H4 (cell line): Measurements from ENCODE around the gene WDR75. TPM values are rescaled to one million over a fixed set of nuclear protein-coding genes. Genes with fewer than 3 reads are reported as not detected.
"Not testable (repeated sequence)": the region's sequence is repeated elsewhere in the genome, so short reads cannot be mapped to it uniquely, and the experiment has no call there.

Experiments
- DNase-seq: peaks from one replicate; pipeline ENCODE4 v3.0.0-alpha.2; 2015; ENCODE audit warnings: low spot score
- total RNA-seq: library from RNA; depleted of rRNA; stranded (reverse); fragments of >200 nt; shearing (Covaris generic); gene quantifications from 2 replicates; pipeline ENCODE4 v1.2.3, GENCODE V29; 2014

The WDR75 gene
- total RNA-seq, 1 experiment from 2014 or later: 68.6 TPM

DNA sequence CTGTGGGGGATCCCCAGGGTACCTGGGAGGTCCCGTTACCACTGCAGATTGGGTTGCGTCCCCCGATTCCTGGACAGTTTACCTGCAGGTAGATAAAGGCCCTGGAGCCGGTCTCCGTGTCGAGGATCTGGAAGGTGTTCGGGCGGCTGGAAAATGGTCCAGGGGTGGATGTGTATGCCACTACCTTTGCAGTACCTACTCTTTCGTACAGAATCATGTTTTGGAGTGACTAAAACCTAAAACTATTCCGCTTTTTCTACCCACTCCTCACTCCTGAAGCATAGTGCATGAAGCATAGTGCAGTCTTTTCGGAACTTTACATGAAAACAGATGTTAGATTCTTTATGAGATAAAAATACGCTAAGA, 418 bp downstream of the WDR75 start:
- DNase-seq: no peak

DNA sequence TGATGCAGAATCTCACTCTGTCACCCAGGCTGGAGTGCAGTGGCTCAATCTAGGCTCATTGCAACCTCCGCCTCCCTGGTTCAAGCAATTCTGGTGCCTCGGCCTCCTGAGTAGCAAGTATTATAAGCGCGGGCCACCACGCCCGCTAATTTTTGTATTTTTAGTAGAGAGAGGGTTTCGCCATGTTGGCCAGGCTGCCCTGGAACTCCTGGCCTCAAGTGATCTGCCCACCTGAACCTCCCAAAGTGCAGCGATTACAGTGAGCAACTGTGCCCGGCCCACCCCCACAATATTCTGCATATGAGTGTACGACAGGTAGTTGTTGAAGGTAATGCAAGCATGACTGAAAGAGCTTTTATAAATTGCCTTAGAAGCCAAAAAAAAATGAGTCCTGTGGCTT, 1.2 kb downstream of the WDR75 start:
- DNase-seq: no peak

DNA sequence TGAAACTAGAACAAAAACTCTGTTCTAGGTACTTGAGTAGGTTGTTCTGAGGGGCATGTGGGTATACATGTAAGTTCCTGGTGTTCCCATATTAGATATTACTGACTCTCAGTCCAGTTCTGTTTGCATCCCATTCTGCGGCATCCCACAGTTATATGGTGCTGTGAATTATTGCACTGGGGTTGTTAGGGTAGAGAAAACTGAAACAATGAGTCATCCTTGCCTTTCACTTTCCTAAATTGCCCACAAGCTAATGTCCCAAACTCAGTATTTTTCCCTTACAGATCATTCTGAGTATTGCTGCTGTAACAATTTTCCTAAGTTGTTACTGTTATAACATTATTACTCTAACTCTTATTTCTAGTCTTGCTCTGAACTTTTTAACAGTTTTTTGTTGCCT, 3.0 kb downstream of the WDR75 start:
- DNase-seq: no peak

DNA sequence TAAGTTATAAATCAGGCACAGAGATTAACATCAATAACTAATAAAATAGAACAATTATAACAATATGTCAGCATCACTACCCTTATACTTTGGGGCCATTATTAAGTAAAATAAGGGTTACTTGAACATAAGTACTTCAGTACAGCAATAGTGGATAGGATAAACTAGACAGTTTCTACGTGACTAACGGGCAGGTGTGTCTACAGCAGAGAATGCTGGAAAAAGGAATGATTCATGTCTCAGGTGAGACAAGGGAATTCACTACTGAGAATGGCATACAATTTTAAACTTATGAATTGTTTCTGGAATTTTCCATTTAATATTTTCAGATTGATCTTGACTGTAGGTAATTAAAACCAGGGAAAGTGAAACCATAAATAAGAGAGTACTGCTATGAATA, 5.5 kb downstream of the WDR75 start:
- no peak for DNase-seq

DNA sequence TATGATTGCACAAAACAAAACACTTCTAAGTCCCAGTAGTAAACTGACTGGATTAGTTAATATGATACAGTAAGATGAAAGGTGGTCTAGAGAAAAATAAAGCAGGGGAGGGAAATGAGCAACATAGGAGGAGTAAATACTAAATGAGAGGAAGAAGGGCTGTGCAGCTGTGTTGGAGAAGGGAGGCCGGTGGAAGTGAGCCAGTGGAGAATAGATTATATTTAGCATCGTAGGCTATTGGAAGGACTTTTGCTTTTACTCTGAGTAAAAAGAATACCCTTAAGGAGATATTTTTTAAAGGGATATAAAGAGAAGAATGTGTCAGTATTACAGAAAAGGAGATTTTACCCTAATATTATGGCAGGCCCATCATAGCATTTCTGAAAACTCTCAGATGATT, 12.7 kb downstream of the WDR75 start:
- DNase-seq: no peak

DNA sequence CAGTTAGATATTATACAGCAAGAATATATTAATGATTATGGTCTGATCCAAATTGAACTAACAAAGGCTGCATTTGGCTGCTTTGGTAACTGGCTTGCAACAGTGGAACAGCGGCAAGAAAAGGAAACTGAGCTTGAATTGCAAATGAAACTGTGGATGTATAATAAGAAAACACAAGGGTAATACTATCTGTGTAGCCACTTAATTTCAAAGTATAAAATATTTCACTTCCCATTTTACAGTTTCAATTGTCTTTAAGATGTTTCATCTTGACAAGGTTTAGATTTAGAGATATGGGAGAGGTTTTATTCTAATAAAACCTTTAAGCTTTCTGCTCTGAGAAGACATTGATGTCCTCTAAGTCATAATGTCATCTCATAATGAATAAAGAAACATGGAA, 23.8 kb downstream of the WDR75 start:
- no peak for DNase-seq

DNA sequence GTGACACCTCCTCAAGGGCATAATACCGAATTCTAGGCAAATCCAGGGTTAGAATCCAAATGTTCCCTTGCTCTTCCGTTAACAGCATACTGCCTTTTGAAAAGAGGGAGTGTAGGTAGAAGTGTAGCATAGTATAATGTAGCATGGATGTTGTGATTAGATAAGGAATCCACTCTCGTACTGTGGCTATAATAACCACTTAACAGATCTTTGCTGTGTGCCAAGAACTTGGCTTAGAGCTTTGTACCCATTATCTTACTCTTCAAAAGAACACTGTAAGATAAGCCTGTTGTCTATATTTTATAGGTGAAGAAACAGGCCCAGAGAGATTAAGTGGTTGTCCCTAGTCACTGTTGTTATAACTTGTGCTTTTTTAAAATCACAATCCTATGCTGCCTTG, 24.2 kb downstream of the WDR75 start:
- no peak for DNase-seq

DNA sequence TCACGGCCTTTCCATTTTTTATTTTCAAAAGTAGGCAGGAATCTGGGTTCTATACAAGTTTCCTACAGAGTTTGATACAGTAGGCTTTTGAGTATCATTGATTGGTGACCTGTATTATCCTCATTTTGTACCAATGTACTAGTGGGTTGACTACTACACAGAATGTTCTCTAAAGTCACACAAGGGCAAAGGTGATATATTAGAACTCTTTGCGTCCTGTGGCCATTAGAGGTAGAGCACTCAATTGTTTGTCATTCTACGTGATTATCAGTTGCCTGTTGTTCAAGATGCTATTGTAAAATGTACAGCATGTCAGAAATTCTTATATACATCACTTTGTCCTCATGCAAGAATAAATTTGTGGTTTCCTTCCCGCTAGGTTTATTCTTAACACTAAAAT, 24.8 kb downstream of the WDR75 start:
- DNase-seq: no peak

DNA sequence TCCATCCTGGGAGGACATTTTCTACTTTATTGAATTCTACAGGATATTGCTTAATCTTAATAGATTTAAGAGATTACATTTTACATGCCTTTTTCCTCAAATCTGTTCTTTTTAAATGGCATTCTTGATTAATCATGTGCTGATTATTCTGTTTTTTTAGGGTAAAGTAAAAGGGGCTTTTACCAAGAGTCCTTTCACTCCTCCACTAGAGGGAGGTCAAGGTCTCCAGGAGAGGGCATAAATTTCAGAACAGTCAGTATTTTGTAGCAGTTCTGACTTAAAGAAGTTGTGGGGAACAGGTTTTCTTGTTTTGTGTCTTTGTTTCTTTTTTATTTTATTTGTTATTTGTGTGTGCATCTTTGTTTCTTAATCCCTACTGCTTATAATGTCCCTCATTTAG, 25.4 kb downstream of the WDR75 start:
- peak; percentile 22 for DNase-seq

DNA sequence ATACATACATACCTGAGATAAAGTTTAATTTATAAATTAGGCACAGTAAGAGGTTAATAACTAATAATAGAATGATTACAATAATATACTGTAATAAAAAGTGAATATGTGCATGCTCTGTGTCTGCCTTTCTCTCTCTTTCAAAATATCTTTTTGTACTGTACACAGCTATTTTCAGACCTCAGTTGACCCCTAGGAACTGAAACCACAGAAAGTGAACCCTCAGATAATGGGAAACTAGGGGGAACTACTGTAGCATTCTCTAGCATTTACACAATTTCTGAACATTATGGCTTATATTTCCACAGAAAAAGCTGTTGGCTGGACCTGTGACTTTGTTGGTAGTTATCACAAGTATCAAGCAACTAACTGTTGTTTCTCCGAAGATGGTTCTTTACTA, 25.9 kb downstream of the WDR75 start:
- no peak for DNase-seq

DNA sequence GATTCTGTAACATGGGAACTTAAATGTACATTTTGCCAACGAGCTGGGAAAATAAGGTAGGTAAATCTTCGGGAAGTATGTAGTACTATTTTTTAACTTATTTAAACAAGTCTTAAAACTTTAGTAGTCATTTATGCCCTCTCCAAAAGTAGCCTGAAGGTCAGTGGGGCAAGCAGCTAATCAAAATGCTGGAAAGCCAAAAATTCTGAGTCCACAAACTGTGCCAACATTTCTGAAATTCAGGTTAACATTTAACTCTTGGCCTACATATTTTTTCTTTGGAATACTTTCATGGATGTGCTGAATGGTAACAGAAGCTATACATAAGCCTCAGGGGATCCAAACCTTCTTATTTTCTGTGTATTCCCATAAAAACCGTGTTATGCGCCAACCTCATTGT, 26.3 kb downstream of the WDR75 start:
- no peak for DNase-seq

DNA sequence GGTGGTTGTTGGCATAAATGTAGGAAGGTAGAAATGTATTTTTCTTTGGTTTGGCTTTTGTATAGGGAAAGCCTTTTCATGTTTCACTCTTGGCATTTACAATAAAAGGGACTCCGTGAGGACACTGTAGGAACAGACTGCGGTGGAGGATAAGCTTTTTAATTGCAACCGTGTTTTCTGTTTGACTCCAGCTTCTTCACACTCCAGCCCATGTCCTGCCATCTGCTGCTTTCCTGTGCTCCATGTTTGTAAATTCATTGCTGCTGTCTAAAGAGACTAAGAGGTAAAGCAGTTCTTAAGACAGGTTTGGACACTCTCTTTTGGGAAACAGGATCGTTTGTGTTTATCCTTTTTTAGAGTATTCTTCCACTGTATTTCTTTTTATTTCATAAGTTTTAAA, 33.3 kb downstream of the WDR75 start:
- DNase-seq: no peak

DNA sequence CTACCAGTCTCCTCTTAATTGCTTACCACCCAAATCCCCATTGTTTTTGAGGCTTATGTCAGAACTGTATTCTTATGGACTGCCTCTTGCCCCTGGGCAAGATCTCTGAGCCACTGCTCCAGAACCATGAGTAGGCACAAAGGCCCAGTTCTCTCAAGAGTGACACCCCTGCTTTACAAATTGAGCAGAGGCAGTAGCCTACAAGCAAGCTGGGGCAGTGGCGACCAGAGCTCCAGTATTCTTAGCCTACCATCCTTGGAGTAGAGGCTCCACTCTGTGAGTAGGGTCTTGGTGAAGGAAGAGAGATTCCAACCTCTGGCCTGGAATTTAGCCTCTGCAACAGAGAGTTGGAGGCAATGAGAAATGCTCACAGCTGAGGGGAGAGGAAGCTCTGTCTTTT, 36.5 kb downstream of the WDR75 start:
- no peak for DNase-seq

DNA sequence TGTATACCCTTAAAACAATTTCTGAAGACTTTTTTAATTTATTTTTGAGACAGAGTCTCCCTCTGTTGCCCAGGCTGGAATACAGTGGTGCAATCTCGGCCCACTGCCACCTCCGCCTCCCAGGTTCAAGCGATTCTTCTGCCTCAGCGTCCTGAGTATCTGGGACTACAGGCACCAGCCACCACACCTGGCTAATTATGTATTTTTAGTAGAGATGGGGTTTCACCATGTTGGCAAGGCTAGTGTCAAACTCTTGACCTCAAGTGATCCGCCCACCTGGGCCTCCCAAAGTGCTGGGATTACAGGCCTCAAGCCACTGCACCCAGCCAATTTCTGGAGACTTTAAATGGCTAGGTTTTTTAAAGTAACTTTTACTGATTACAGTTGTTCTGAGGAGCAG, 37.0 kb downstream of the WDR75 start:
- DNase-seq: not testable (repeated sequence)

DNA sequence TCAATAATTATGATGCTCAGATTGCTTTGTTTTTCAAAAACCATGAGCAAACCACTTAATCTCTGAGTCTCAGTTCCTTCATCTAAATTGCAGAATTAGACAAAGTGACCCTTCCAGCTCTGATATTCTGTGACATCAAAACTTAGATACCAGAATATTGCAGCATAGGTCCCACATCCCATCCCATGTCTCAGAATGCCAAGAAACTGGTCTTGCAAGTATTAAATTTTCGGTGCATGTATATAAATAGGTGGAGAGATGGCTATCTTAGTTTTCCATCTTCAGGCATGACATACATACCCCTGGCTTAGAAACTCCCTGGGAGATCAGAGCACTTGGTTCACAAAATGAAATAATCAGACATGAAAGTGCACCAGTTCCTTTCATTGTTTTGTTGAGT, 39.8 kb downstream of the WDR75 start:
- no peak for DNase-seq

DNA sequence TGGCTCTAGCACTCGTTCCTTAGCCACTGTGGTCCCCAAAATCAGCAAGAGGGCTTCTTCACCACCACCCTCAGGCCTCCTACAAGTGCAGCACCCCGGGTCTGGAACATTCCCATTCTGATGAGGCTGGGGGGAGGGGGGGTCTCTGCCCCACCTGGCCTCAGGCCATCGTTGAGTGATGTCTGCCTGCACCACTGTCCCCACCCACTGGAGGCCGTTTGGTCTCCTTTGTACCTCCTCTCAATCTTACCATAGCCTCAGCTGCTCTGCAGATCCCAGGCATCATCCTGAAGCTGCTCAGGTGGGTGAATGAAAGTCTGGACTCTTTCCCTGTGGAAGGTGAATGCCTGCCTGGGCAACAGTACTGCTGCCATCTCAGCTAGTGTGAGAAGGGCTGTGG, 42.3 kb downstream of the WDR75 start:
- no peak for DNase-seq

DNA sequence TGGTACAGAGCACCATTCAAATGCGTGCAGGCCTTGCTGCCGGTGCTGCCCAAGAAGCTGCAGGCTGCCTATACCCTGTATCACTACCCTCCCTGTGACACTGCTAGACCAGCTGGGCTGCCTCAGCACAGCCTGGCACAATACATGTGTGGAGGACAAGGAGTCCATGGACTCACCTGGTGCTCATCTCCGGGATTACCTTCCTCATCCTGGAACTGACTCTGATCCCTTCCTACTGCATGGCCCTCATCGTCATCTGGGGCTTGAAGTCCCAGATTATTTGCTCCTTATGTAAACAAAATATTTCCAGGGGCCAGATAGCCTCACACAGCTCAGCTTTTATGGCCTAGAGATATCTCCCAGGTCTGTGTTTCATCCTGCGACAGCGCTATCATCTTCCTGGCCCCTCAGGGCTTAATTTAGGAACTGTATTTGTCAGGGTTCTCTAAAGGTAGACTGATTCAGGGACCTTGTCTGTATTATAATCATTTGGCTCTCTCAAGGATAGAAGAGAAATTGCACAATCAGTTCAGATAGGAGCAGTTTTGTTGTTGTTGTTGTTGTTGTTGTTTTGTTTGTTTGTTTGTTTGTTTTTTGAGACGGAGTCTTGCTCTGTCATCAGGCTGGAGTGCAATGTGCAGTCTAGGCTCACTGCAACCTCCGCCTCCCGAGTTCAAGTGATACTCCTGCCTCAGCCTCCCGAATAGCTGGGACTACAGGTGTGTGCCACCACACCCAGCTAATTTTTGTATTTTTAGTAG, 42.9 kb downstream of the WDR75 start:
- no peak for DNase-seq

DNA sequence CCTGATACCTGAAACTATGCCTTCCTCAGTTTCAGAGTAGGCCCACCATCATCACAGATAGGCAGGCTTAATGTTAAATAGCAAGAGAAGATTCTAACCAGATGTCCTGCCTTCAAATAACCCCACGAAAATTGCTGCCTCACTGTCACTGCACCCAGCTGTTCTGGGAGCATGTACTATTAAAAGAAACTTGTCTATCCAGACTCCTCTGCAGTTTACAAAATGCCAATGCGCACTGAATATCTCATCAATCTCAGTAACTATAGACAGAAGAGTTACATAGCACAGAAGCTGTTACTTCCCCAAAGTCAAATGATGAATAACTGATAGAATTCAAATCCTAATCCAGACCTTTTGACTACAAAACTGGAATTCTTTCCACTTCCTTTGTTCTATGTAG, 43.9 kb downstream of the WDR75 start:
- DNase-seq: no peak

DNA sequence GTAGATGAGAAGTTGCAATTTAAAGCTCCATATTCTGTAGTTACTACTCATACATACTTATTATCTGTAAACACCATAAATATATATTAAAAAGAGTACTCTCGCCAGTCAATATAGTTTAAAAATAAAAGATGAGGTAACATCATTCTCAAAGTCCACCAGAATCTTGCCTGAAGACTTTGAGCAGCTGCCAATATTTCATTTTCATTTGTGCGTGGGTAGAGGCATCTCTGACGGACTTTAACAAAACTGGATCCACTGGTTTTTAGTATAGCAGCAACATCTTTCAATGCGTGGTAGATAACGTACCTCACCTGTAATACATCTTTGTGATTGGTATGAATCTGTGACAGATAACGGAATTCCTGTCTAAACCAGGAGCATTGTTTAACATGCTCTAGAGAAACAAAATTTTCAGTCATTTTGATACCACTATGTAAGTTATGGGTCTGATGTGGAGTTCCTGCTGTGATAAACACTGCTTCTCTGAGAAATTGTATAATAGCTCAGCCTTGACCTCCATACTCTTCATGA, 45.0 kb downstream of the WDR75 start:
- DNase-seq: no peak

DNA sequence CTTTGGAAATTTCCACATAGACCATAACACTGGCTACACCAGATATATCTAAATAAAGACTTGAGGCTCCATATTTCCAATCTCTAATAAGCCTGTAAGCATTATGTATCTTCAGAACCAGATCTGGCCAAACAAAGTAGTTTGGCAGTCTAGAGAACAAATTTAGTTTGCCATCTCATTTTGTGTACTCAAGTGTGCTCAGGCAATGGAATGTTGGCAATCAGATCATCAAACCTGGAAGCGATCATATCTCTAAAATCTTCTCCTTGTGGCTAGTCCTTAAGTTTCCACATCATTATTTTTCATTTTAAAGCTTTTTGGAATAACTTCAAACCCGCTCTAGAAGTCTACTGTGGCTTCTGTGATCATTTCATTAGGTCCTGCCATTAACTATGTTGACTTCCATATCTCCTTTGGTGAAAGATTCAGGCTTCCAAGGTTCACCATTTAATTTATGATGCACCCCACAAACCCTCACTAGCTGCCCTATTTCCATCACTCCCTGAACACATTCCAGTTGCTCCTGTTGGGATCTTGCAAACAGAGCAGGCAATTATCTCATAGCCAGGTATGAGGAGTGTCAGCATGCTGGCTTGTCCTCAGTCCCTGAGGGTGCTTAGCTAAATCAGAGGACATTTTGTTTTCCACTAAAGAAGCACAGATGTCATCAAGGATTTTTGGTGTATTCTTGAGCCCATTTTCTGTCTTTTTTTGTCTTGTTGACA, 46.2 kb downstream of the WDR75 start:
- DNase-seq: no peak

DNA sequence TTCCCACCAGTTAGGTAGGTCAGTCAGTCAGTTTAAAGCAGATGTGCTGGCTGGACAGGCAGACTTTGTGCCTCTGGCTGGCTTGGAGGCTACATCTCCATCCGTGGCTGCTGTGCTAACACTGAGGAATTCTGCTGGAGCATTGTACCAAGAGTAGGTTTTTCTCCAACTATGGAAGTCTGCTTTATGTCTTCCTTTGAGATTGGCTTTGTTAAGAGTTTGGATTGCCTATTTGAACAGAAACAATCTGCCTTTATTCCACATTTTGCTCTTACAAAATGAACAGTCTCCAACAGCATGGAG, 46.7 kb downstream of the WDR75 start:
- DNase-seq: no peak

DNA sequence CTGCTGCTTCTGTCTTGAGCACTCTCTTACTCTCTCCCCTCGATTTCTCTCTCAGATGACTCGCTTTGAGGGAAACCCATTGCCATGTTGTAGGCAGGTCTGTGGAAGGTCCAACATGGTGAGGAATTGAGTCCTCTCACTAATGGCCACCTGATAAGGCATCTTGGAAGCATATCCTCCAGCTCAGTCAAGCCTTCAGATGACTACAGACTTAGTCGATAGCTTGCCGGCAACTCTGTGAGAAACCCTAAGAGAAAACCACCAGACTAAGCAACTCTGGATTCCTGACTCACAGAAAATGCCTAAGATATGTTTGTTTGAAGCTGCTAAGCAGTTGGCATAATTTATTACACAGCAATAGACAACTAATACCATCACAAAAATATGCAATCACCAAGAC, 51.2 kb downstream of the WDR75 start:
- no peak for DNase-seq

DNA sequence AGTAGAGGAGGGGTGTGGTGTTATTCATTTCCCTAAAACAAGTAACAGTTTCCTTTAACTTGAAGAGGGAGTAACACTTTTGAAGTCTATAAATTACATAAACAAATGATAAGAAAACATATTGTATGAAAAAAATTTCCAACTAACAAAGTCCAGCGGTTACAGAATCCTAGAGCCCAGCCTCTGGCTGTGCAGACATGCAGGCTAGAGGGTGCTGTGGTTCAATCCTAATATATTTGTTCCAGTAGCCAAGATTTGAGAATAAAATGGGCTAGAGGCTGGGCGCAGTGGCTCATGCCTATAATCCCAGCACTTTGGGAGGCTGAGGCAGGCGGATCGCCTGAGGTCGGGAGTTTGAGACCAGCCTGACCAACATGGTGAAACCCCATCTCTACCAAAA, 56.9 kb downstream of the WDR75 start:
- DNase-seq: no peak

DNA sequence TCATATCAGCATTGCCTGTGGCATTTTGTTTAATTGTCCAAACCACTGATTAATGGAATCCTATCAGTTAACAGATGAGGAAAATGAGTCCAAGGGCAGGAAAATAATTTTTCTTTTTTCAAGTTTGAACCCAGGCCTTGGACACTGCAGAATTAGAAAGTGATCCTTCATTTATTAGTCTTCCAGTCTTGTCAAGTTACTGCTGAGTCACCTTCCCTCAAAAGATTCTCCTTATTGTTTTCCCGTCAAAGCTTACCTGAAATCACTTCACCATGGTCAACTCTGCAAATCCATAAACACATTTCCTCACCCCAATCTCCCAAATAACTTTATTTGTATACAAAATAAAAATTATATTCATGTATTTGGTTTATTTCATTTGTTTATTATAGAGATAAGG, 57.9 kb downstream of the WDR75 start:
- DNase-seq: no peak
